Spleen (tissue), 7 donors: ENCODE data around the gene TNPO1.

ENCODE experiments used
- CTCF ChIP-seq, 11 experiments: fragments of 200-600 bp in 7 of 11; fragments of 450-650 bp in 4 of 11; sonication (generic) in 4 of 11; IDR thresholded peaks in 8 of 11; conservative IDR thresholded peaks in 3 of 11; 1 replicate in 7 of 11; 2 replicates in 4 of 11; pipeline versions ENCODE4 v1.4.0 to v1.8.0; 2016 to 2021; ENCODE audit warnings: antibody characterized with exemption in 11 of 11, inconsistent platforms in 4 of 11, mild to moderate bottlenecking in 1 of 11
- POLR2A ChIP-seq, 3 donors: fragments of 450-650 bp; IDR thresholded peaks; one replicate each; pipeline ENCODE4 v1.5.1; 2017; ENCODE audit warnings: antibody characterized with exemption in 3 of 3, mild to moderate bottlenecking in 1 of 3
- POLR2AphosphoS5 ChIP-seq, 3 donors: sonication (generic); formaldehyde crosslinking; IDR thresholded peaks; one replicate each; pipeline ENCODE4 v1.5.1; 2017; ENCODE audit warnings: antibody characterized with exemption in 3 of 3
- donor health status: DM: no; HTN: no; CAD: no; lungs with moderate emphysema.
- donor health status: DM: no; HTN: no; CAD: no.
- donor health status: DM: no; HTN: no; CAD: no.

DNA sequence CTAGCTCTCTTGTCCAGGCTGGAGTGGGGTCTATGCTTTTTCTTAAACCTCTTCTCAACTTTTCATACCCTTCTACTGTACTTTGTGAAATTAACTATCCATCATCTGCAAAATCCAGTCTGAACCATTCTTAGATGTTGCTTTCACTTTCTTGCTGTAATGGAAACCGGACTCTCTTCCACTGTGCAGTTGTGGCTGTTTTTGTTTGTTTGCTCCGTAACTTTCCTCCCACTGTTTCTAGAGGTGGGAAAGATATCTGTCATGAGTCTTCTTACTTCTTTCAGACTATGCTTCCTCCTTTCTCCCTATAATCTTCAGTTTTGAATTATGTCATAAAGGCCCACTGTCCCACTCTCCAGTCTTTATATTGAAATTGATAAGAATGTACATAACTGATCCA lies 6.5 kb downstream of the TNPO1 start:
- TF ChIP-seq CTCF (IDR thresholded peaks at IDR 0.05 in 8 of 11, conservative IDR thresholded peaks at IDR 0.05 in 3 of 11) (no peak), POLR2AphosphoS5 (IDR thresholded peaks at IDR 0.05) (no peak), POLR2A (IDR thresholded peaks at IDR 0.05) (no peak)
